ENCODE measurements around the gene COQ5.

GRCh38 chr12:120472521-120472920 lies 56.4 kb downstream of the COQ5 start:
- no peak for TF ChIP-seq CTCF (IDR thresholded peaks at IDR 0.05)
- no peak for TF ChIP-seq POLR2A (IDR thresholded peaks at IDR 0.05)
